ENCODE data around the gene LRRC8B.

GRCh38 chr1:89536555-89537341 is 12.1 kb downstream of the LRRC8B start:
- TF ChIP-seq CTCF (IDR thresholded peaks at IDR 0.05 in 4 of 5, conservative IDR thresholded peaks at IDR 0.05 in 1 of 5): no peak
- no peak for TF ChIP-seq POLR2A (IDR thresholded peaks at IDR 0.05)

Measured in gastrocnemius medialis (tissue), 4 donors.